GM19193 (cell line): Measurements from ENCODE around the gene NECAB2.

ENCODE experiments used
- POLR2A ChIP-seq: IDR thresholded peaks from 4 replicates; pipeline ENCODE4 v1.6.1; 2011; ENCODE audit not compliant: insufficient read depth, insufficient read length; ENCODE audit errors: extremely low read depth

NECAB2 gene

DNA sequence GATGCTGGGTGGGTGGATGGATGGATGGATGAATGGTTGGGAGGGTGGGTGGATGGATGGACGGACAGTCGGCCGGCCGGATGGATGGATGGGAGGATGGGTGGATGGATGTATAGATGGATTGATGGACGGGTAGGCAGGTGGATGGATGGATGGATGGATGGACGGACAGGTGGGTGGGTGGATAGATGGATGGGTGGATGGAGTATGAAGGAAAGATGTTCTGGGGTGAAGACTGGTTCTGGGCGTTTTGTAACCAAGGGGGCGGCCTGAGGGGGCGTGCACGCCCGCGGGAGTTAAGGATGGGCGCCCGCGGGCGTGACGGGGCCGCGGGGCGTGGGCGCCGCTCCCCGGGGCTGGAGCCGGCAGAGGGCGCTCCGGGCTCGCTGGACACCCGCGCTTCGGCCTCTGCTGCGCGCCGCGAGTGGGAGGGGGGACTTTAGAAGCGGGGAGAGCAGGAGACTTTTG lies at the start of gene NECAB2:
Gene NECAB2, plus strand, starts transcription at position 407 of the 468 bp plus-strand sequence. CDS start 405 bp downstream, outside the sequence.
- no peak for TF ChIP-seq POLR2A

DNA sequence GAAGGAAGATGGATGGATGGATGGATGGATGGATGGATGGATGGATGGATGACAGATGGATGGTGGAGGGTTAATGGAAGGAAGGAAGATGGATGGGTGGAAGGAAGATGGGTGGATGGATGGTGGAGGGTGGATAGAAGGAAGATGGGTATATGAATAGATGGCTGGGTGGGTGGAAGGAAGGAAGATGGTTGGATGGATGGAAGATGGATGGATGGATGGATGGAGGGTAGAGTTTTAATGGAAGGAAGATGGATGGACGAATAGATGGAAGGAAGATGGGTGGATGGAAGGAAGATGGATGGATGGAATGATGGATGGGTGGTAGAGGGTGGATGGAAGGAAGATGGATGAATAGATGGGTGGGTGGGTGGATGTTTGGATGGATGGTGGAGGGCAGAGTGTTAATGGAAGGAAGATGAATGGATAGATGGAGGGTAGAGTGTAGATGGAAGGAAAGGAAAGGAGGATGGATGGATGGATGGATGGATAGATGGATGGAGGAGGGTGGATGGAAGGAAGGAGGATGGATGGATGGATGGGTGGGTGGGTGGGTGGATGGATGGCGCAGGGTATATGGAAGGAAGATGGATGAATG lies 47.1 kb upstream of the NECAB2 start:
- TF ChIP-seq POLR2A, result no peak

DNA sequence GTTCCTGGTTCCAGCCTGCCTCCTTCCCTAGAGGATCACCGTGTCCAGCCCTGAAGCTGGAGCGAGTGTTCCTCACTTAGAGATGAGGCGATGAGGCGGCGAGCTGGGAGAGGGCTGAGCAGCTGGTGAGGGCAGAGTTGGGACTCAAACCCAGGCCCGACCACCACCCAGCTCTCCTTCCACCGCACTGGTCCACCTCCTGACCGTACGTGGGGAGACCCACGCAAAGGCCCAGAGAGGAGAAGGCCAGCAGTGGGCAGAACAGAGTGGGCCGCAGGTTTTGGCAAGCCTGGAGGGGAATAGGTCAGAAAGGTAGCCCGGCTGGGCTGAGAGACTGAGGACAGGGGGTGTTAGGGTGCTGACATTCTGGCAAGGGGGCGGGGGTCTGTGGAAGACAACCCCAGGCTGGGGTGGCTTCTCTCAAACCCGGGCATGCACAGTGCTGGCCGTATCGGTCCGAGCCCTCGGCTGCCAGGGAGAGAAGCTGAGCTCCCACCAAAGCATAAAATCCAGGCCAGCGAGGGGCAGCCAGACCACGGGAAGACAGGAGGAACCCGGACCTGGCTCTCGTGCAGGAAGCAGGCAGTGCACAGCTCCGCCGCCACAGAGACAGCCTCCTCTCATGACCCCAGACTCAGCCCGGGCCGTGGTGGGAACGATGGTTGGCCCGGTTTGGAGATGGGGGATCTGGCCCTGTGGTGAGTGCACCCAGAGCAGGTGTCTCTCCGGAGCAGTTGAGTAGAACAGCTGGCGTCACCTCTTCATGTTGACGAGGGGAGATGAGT lies 44.3 kb upstream of the NECAB2 start:
- TF ChIP-seq POLR2A, result no peak

DNA sequence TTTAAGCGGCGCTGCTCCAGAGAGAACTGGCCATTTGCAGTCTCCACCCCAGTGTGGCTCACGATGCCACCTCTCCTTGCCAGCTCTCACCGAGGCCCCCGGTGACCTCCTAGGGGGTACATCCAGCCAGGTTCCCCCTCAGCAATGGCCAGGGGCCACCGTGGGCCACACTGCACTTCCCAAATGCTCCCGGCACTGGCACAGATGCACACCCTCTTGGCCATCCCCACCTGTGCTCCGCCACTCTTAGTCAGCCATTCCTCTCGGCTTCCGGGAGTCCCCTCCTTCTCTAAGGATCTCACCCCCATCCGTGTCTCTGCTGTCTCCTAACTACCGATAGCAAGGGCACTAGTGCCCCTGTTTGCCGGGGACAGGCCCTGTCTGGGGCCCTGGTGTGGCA lies 43.4 kb upstream of the NECAB2 start:
- no peak for TF ChIP-seq POLR2A

DNA sequence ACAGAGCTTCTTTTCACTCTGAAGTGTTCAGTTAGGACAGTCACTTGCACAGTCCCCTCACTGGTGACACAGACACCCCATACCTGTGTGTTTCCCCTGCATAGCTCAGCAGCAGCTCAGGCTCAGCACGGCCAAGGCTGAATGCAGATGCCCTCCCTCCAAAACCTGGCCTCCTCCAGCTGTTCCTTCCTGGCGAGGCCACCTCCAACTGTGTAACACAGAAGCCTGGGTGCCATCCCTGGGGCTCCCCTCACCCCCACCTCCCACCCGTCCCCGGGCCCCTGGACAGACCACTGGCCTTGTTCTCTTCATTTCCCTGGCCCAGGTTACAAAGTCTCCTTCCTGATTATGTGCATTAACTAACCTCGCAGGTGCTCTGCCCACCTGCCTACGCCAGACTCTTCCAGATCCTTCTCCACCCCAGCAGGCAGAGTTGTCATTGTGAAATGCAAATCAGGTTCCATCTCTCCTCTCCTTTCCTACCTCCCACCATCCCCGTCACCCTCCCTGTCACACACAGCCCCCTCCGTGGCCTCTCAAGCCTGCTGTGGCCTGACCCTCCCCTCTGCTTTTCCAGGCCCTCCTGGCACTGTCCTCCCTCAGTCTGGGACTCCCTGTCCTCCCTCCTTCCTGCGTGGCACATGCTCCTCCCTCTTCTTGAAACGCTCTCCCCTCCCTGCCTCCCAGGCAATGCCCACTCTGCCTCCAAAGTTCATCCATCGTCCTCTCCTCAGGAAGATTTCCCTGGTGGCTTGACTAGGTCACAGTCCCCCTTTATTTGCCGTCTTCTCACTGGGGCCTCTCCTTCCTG lies 42.7 kb upstream of the NECAB2 start:
- TF ChIP-seq POLR2A, result no peak

DNA sequence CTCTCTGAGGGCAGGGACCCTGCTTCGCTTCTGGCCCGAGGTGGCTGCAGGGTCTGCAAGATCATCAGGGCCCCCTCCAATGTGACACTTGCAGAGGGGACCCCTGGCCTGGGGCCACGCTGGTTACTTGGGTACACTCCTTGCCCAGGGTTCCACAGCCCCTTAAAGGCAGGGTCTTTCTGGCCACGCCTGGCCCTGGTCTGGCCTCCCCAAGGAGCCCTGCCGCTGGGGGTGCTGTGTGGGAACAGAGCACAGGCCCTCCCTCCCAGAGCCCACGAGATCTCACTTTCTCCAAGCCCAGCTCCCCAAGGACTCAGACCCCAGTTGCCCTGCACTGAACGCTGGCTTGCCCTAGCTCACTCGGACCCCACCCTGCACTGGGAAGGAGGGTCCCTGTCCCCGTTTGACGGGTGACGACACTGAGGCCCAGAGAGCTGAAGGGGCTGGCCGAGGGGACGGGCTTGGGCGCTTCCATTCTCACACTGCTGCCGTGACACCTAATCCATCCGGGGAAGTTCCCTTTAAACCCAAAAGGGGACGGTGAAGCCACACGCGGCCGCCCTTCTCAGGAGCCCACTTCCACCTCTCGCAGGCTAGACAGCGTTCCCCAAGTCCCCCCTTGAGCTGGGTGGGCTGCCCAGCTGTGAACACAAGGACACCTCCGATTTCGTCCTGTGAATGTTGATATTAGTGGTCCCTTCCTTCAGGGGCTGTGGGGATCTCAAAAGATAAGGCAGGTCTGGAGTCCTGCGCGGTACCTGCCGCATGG lies 41.9 kb upstream of the NECAB2 start:
- TF ChIP-seq POLR2A, result no peak

DNA sequence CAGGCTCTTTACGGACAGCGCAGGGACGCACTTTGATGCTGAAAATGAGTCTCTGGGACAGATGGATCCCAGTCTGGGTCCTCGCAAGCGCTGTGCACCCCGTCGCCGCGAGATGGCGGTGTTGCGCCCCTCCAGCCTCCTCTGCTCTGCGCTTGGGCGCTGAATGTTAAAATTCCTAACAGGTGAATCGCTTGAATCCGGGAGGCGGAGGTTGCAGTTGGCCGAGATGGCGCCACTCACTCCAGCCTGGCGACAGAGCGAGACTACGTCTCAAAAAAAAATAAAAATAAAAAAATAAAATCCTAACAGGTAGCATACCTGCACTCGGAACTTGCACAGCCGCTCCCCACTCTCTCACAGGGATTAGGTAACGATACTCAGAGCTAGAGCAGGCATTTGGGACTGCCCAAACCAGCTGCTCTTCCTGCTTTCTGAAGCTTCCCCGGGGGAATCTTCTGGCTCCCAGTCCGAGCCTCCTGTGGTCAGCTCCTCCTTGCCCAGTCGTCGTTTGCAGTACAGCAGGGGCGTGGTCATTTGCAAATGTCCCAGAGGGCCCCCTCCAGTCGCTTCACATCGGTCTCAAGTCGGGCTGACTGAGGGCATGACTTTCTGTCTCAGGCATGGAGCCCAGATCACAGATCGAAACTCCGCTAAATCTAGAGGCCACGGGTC lies 41.2 kb upstream of the NECAB2 start:
- TF ChIP-seq POLR2A, result no peak

DNA sequence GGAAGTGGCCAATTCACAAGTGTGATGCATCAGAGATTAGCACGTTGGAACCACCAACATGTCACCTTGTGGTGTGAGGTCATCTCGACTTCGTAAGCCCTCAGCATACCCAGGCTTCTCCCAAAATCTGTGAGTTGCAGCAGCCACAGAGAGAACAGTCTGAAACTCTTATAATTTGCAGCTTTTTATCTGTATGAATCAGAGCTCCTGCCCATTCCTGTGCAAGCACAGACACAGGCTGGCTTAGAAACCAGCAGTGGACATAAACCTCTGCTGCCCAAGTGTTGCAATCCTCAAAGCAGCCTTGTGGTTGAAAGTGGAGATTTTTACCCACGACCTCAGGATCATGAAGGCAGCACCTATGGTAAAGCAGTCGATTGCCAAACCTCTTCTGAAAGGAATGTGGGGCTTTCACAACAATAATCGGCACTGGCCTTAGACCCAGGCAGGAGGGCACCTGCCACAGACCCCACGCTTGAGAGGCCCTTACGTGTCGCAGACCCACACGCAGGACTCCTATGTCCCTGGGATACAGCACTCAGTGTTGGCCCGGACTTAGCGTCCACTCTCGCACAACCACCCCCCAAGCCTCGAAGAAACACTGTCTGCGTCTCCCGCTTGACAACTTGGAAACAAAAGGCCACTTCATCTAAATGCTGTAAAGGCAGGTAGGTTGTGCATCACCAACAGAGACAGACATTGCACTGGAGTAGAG lies 39.5 kb upstream of the NECAB2 start:
- no peak for TF ChIP-seq POLR2A

DNA sequence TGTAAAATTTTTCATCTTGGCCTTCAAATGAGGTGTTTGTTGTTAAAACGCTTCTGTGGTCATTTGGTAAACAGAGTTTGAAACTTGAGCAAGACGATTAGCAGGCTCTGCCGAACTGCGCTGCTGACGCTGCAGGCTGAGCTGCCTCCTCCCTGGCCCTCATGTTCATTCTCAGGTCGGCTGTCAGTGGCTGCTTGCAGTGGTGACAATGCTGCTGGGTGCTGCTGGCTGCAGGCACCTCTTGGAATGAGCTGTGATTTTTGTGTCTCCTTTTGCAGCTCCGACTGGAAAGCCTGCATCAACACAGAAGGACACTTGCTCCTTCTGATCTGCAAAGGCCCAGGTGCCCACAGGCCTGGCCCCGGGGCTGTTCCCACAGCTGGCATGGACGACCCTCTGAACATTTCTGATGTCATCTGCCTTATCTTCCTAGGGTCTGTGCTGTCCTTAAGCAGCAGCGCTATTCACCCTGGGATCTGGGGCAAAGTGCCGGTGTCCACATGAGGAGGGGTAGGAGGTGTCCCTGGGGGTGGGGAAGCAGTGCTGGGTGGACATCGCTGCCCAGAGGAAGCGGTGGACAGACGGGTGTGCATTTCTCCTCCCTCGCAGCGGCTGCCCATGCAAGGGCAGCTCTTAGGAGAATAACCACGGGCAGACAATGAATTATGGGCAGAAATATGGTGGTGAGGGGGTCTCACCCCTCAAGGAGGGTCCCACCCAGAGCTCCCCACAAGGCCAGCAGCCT lies 38.1 kb upstream of the NECAB2 start:
- TF ChIP-seq POLR2A, result no peak

DNA sequence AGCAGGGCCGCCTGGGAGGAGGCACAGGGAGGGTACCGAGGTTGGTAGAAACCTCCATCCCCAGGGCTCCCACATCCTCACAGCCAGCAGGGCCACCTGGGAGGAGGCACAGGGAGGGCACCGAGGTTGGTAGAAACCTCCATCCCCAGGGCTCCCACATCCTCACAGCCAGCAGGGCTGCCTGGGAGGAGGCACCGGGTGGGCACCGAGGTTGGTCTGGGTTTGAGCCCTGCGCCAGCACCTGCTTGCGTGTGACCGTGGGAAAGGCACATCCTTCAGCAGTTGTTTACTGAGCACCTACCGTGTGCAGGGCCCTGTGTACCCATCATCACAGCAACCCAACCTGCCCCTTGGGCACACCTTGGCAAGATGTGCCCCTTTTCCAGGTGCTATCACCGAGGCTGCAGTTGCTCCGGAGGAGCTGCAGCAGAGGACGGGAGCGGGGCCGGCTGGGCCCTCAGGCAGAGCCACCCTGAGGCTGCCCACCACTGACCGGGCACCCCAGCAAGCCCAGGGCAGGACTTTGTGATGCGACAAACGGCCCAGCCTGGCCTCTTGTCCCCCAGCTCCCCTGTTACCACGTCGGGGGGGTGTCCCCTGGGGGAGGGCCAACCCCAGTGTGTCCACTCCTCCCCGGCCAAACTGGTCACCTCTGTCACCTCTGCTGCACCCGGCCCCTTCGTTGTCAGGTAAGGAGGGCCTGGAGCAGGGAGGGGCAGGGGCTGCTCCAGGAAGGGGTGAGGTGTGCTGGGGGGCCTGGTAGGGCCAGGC lies 37.1 kb upstream of the NECAB2 start:
- TF ChIP-seq POLR2A, result no peak

DNA sequence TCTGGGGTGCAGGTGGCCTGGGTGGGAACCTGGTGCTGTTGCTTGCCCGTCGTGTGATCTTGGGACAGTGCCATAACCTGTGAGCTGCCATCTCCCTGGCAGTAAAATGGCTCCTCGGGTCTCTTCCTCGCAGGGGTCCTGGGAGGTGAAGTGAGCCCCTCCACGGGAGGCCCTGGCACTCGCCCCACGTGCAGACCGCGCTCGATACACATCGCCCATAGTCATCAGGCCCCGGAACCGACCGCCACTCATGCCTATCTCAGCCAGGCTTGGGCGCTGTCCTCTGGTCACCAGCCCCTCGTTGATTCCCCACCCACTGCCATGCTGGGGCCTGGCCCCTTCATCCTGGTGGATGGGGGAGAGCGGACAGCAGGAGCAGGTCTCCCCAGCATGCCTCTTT lies 36.5 kb upstream of the NECAB2 start:
- no peak for TF ChIP-seq POLR2A

DNA sequence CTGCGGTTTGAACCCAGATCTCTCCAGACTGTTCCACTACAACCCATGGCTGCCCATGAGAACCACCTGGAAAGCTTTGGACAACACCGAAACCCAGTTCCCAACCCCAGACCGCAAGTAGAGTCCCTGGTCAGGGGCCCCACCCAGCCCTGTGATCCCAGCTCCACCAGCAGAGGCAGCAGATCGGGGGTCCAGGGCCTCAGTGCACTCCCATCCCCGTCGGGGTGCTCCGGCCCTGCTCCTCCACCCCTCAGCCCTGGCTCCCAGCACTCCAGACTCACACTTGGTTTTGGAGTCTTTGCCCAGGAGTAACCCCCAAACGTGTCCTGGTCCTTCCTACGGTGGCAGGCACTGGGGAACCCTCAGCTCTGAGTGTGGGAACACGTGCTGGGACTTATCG lies 35.7 kb upstream of the NECAB2 start:
- TF ChIP-seq POLR2A, result no peak
